Stimulated activated CD8-positive, alpha-beta memory T cell treated with anti-CD3 and anti-CD28 coated beads, Interleukin-15, amount 100 ng/mL, for 1 hour (primary cell): ENCODE measurements around the gene TMIGD2.

Source experiments
- DNase-seq: peaks from one replicate; pipeline ENCODE4 v3.0.0-alpha.2; 2020; ENCODE audit warnings: low read depth

TMIGD2 gene

GRCh38 chr19:4326215-4326836, 24.1 kb upstream of the TMIGD2 start:
- no peak for DNase-seq

- no peak for DNase-seq
Measured at GRCh38 chr19:4324228-4324627, 22.0 kb upstream of the TMIGD2 start.

- DNase-seq: no peak
Measured at GRCh38 chr19:4323692-4324091, 21.5 kb upstream of the TMIGD2 start.

GRCh38 chr19:4322942-4323665, 20.9 kb upstream of the TMIGD2 start:
- no peak for DNase-seq

GRCh38 chr19:4320419-4320818, 18.2 kb upstream of the TMIGD2 start:
- DNase-seq: no peak

- no peak for DNase-seq
Measured at GRCh38 chr19:4319067-4319718, 17.0 kb upstream of the TMIGD2 start.

GRCh38 chr19:4318460-4318859, 16.3 kb upstream of the TMIGD2 start:
- no peak for DNase-seq

GRCh38 chr19:4316956-4317355, 14.8 kb upstream of the TMIGD2 start:
- no peak for DNase-seq

GRCh38 chr19:4313847-4314490, 11.8 kb upstream of the TMIGD2 start:
- DNase-seq: no peak

GRCh38 chr19:4310247-4311121, 8.3 kb upstream of the TMIGD2 start:
- DNase-seq: no peak

- no peak for DNase-seq
Measured at GRCh38 chr19:4305659-4306058, 3.5 kb upstream of the TMIGD2 start.

GRCh38 chr19:4305257-4305612, 3.0 kb upstream of the TMIGD2 start:
- DNase-seq: no peak

GRCh38 chr19:4304538-4305256, 2.5 kb upstream of the TMIGD2 start, which contains the start of gene FSD1:
Gene FSD1, plus strand, starts transcription at chr19:4304598. Its CDS starts 149 bp downstream, at chr19:4304747.
- DNase-seq: peak; percentile 34

GRCh38 chr19:4303819-4304537, 1.8 kb upstream of the TMIGD2 start:
- DNase-seq: no peak

GRCh38 chr19:4301590-4302242, 473 bp downstream of the TMIGD2 start:
- no peak for DNase-seq

- DNase-seq: no peak
Measured at GRCh38 chr19:4300589-4300988, 1.6 kb downstream of the TMIGD2 start.

- no peak for DNase-seq
Measured at GRCh38 chr19:4298810-4299550, 3.2 kb downstream of the TMIGD2 start.

GRCh38 chr19:4297901-4298809, 4.0 kb downstream of the TMIGD2 start:
- no peak for DNase-seq
